ENCODE results near the gene TPST2. TPM values are rescaled to one million over a fixed set of nuclear protein-coding genes. Genes with fewer than 3 reads are reported as not detected.

Gene TPST2
- total and polyA plus RNA-seq, 9 of the 15 experiments (the other 6 are each of a cell fraction or from before 2014, with no cell fraction given) = 14.2 to 123 (median 60.1) TPM

GRCh38 chr22:26558248-26558895, 31.6 kb downstream of the TPST2 start:
- H4K20me1 ChIP-seq (replicated peaks; ENCODE audit: control insufficient read depth, insufficient read depth, low read length) = peaks cover 29% of the 10 kb centered on the region
- 70% methylated on average over 1 of the region's 3 CpGs for WGBS (ENCODE audit: insufficient coverage, low coverage, missing lambda C conversion rate)
- BruUV-seq (replicated peaks) = no TSS peak
- in situ Hi-C loops (cut with MboI) = no loop called here
- TF ChIP-seq ETS1 (conservative IDR thresholded peaks at IDR 0.05; ENCODE audit: control insufficient read depth, low read depth, low read length) (no peak), NR1H2 (CRISPR knock-in tag; IDR thresholded peaks at IDR 0.05) (no peak), FOXJ3 (CRISPR knock-in tag; IDR thresholded peaks at IDR 0.05) (no peak), FOXA3 (CRISPR knock-in tag; conservative IDR thresholded peaks at IDR 0.05 in 1 of 2, IDR thresholded peaks at IDR 0.05 in 1 of 2) (no peak), IFI16 (CRISPR knock-in tag; IDR thresholded peaks at IDR 0.05) (no peak), ZNF586 (CRISPR knock-in tag; conservative IDR thresholded peaks at IDR 0.05) (no peak), SRSF7 (optimal IDR thresholded peaks at IDR 0.05; ENCODE audit: low read depth, low read length) (no peak), TFE3 (CRISPR knock-in tag; IDR thresholded peaks at IDR 0.05) (no peak), MYC (IDR thresholded peaks at IDR 0.05; ENCODE audit: low read depth, low read length) (no peak), MYC (CRISPR knock-in tag; IDR thresholded peaks at IDR 0.05; ENCODE audit: borderline replicate concordance, low read depth) (no peak), ARID1B (IDR thresholded peaks at IDR 0.05) (no peak), TFAP4 (CRISPR knock-in tag; IDR thresholded peaks at IDR 0.05; ENCODE audit: borderline replicate concordance) (no peak), NR2F6 (CRISPR knock-in tag; IDR thresholded peaks at IDR 0.05) (no peak), TGIF2 (CRISPR knock-in tag; IDR thresholded peaks at IDR 0.05) (no peak), NFATC3 (IDR thresholded peaks at IDR 0.05) (no peak)
- ATAC-seq = no peak
- no peaks in the 10 kb centered on the region for H3K9me3 ChIP-seq (replicated peaks; ENCODE audit: control insufficient read depth, insufficient read depth, low read depth, low read length)
- H3K36me3 ChIP-seq (ENCODE audit: control insufficient read depth, insufficient read depth, low read length) = peaks cover 53% of the 10 kb centered on the region
- H2AFZ ChIP-seq (ENCODE audit: low read depth, low read length) = no peak overlapping the region
- no peak for FAIRE-seq
- no peaks in the 10 kb centered on the region for H3K27me3 ChIP-seq (ENCODE audit: control insufficient read depth in 2 of 2, insufficient read depth in 2 of 2, low read length in 2 of 2)
- intact Hi-C loops (cut with micrococcal nuclease) = no loop called here
- H3K27ac ChIP-seq (ENCODE audit: extremely low read depth, low read depth, low read length) = no peak overlapping the region
- H3K4me1 ChIP-seq (replicated peaks in 1 of 2; ENCODE audit: control insufficient read depth in 2 of 2, insufficient read depth in 2 of 2, low read length in 2 of 2) = peaks cover 0 to 9% of the 10 kb centered on the region in 2 experiments; a peak in 3 of 5 replicates
- ChIA-PET POLR2A (interaction anchor here (0.8 to 1.3 kb wide), 3 partner anchors 14 to 114 kb away, joined by 3 read pairs; partner anchors contain the start of genes HPS4 and SRRD), CTCF (ENCODE audit: low intra/inter-chr PET ratio) (no interaction called here)
- H3K9ac ChIP-seq (ENCODE audit: insufficient read depth in 1 of 2, low read depth in 2 of 2, low read length in 2 of 2) = no peak overlapping the region
- peaks cover 5% of the 10 kb centered on the region for H3K9me1 ChIP-seq (ENCODE audit: control insufficient read depth, insufficient read depth, low read length)
- H3K79me2 ChIP-seq (ENCODE audit: control insufficient read depth, insufficient read depth, low read length) = peaks cover 92% of the 10 kb centered on the region
- no peak overlapping the region for H3K4me3 ChIP-seq
- no peak for DNase-seq (ENCODE audit: extremely low read depth in 1 of 4, low spot score in 3 of 4)
- H3K4me2 ChIP-seq (ENCODE audit: insufficient read depth, low read length) = no peak overlapping the region
